Aorta (tissue), 5 donors: ENCODE data around the gene PRDX4. TPM values are rescaled to one million over a fixed set of nuclear protein-coding genes. Genes with fewer than 3 reads are reported as not detected.
"Not testable (repeated sequence)": the region's sequence is repeated elsewhere in the genome, so short reads cannot be mapped to it uniquely, and the experiment has no call there.

Experiments
- ATAC-seq: fragments of 200-7000 bp; cut with Tn5 transposase; one replicate; pipeline ENCODE4 v1.9.1; 2022; ENCODE audit warnings: moderate library complexity; ENCODE audit not compliant: low FRiP score
- DNase-seq, 2 donors: peaks; one replicate each; pipeline ENCODE4 v3.0.0-alpha.2; 2020
- H3K27ac ChIP-seq, 2 donors: one replicate each; pipeline ENCODE4 v1.5.1; 2013; ENCODE audit warnings: low read length in 2 of 2, mild to moderate bottlenecking in 2 of 2, moderate library complexity in 2 of 2, control low read depth in 1 of 2, inconsistent platforms in 1 of 2, low read depth in 1 of 2
- H3K27me3 ChIP-seq, 2 donors: one replicate each; pipeline ENCODE4 v1.6.1; 2013; ENCODE audit warnings: control low read depth in 1 of 2, low read length in 1 of 2, mild to moderate bottlenecking in 1 of 2, moderate library complexity in 1 of 2; ENCODE audit not compliant: insufficient read depth in 2 of 2, control insufficient read depth in 1 of 2
- H3K36me3 ChIP-seq, 2 donors: one replicate each; pipeline ENCODE4 v1.6.1; 2013; ENCODE audit warnings: control low read depth in 1 of 2, low read length in 1 of 2, mild to moderate bottlenecking in 1 of 2; ENCODE audit not compliant: insufficient read depth in 2 of 2, control insufficient read depth in 1 of 2
- H3K4me1 ChIP-seq, 2 donors: one replicate each; pipeline ENCODE4 v1.6.1; 2013; ENCODE audit warnings: low read length in 2 of 2, control low read depth in 1 of 2, mild to moderate bottlenecking in 1 of 2, moderate library complexity in 1 of 2; ENCODE audit not compliant: insufficient read depth in 2 of 2, control insufficient read depth in 1 of 2
- H3K4me3 ChIP-seq, 2 donors: one replicate each; pipeline ENCODE4 v1.5.1; 2013; ENCODE audit warnings: low read length in 2 of 2, control low read depth in 1 of 2, mild to moderate bottlenecking in 1 of 2
- H3K9me3 ChIP-seq: one replicate; pipeline ENCODE4 v1.6.1; 2013; ENCODE audit warnings: mild to moderate bottlenecking, low read length; ENCODE audit not compliant: control insufficient read depth
- WGBS, 2 donors: extraction: QIAGEN DNeasy Blood & Tissue Kit; methylation state at CpG; one replicate each; pipeline ENCODE4 v1.1.7; 2013; 5-methylcytosine and 5-hydroxymethylcytosine counted together
- intact Hi-C, 2 donors: fragments of 100-400 bp; cut with DNase I; formaldehyde crosslinking; loops; one replicate each; pipeline versions ENCODE4 v1.14.2 to v1.15.0; 2022
- polyA plus RNA-seq, 2 donors: library from polyadenylated mRNA; stranded (reverse); fragments of 200-250 nt; gene quantifications; one replicate each; pipeline ENCODE4 v1.2.3, GENCODE V29; 2013
- total RNA-seq, 2 donors: library from RNA; stranded (reverse); fragmentation: NEBNext Ultra II Directional; extraction: Animal tissue kit (Norgen Biotek cat#: 25700); gene quantifications; one replicate each; pipeline ENCODE4 v1.2.1, GENCODE V29; 2021
- donor health status: healthy with polysubstance abuse.
- donor health status: Bipolar disorder and iron deficiency.
- donor health status: DM: no; HTN: no; CAD: no.
- donor health status: DM: no; HTN: no; CAD: no.
- donor health status: DM: yes; HTN: yes; CAD: no.

Gene PRDX4
- total and polyA plus RNA-seq, 4 donors = 66.5 to 105 (median 86.0) TPM

- Histone ChIP-seq H3K36me3 (no peaks in the 10 kb centered on the region), H3K4me1 (no peaks in the 10 kb centered on the region), H3K27ac (no peak overlapping the region), H3K9me3 (no peaks in the 10 kb centered on the region), H3K27me3 (no peaks in the 10 kb centered on the region), H3K4me3 (no peak overlapping the region)
- ATAC-seq = no peak
- WGBS, 2 donors = 53 to 71% methylated on average over 2 of the region's 2 CpGs
- intact Hi-C loops = no loop called here
- DNase-seq = no peak
These were observed 24.3 kb upstream of the PRDX4 start for GRCh38 chrX:23643020-23643419.

GRCh38 chrX:23644744-23645143 lies 22.5 kb upstream of the PRDX4 start:
- DNase-seq (no peak), ATAC-seq (no peak)
- Histone ChIP-seq H3K27me3 (no peaks in the 10 kb centered on the region), H3K4me3 (no peak overlapping the region), H3K36me3 (no peaks in the 10 kb centered on the region), H3K4me1 (no peaks in the 10 kb centered on the region), H3K27ac (no peak overlapping the region), H3K9me3 (no peaks in the 10 kb centered on the region)
- 65 to 80% methylated on average over 7 to 9 of the region's 9 CpGs for WGBS, 2 donors
- intact Hi-C loops = no loop called here

- Histone ChIP-seq H3K27ac (no peak overlapping the region), H3K4me3 (no peak overlapping the region), H3K27me3 (no peaks in the 10 kb centered on the region), H3K36me3 (no peaks in the 10 kb centered on the region), H3K9me3 (no peaks in the 10 kb centered on the region), H3K4me1 (no peaks in the 10 kb centered on the region)
- ATAC-seq (no peak), DNase-seq (no peak)
- intact Hi-C loops = no loop called here
- 62 to 65% methylated on average over 5 of the region's 5 CpGs for WGBS, 2 donors
These were observed 11.2 kb upstream of the PRDX4 start for GRCh38 chrX:23656091-23656490.

GRCh38 chrX:23656684-23657083 lies 10.6 kb upstream of the PRDX4 start:
- no peak overlapping the region for H3K4me3 ChIP-seq
- no peaks in the 10 kb centered on the region for H3K9me3 ChIP-seq
- no peaks in the 10 kb centered on the region for H3K4me1 ChIP-seq
- intact Hi-C loops = no loop called here
- no peak overlapping the region for H3K27ac ChIP-seq
- ATAC-seq (no peak), DNase-seq (no peak)
- no peaks in the 10 kb centered on the region for H3K36me3 ChIP-seq
- H3K27me3 ChIP-seq = no peaks in the 10 kb centered on the region
- 52 to 68% methylated on average over 3 of the region's 3 CpGs for WGBS, 2 donors

- Histone ChIP-seq H3K4me1 (no peaks in the 10 kb centered on the region), H3K36me3 (no peaks in the 10 kb centered on the region), H3K9me3 (no peaks in the 10 kb centered on the region), H3K27ac (no peak overlapping the region), H3K27me3 (no peaks in the 10 kb centered on the region), H3K4me3 (no peak overlapping the region)
- intact Hi-C loops = no loop called here
- ATAC-seq (no peak), DNase-seq (no peak)
- 79 to 93% methylated on average over 4 of the region's 4 CpGs for WGBS, 2 donors
These were observed 8.0 kb upstream of the PRDX4 start for GRCh38 chrX:23659339-23659738.

- H3K9me3 ChIP-seq, intact Hi-C loops, H3K4me3 ChIP-seq, ATAC-seq, H3K4me1 ChIP-seq, H3K27ac ChIP-seq, H3K27me3 ChIP-seq, H3K36me3 ChIP-seq, DNase-seq: not testable (repeated sequence)
- WGBS, 2 donors = 57 to 76% methylated on average over 8 of the region's 8 CpGs
These were observed 7.1 kb upstream of the PRDX4 start for GRCh38 chrX:23660083-23660765.

- Histone ChIP-seq H3K4me3 (no peak overlapping the region), H3K27me3 (no peaks in the 10 kb centered on the region), H3K36me3 (no peaks in the 10 kb centered on the region), H3K27ac (no peak overlapping the region), H3K9me3 (no peaks in the 10 kb centered on the region), H3K4me1 (no peaks in the 10 kb centered on the region)
- no peak for DNase-seq
- ATAC-seq = no peak
- WGBS, 2 donors = 93 to 97% methylated on average over 2 of the region's 2 CpGs
- intact Hi-C loops = no loop called here
These were observed 6.5 kb upstream of the PRDX4 start for GRCh38 chrX:23660766-23661132.

- ATAC-seq = no peak
- DNase-seq = no peak
- H3K4me3 ChIP-seq = no peak overlapping the region
These were observed 5.6 kb upstream of the PRDX4 start for GRCh38 chrX:23661671-23662070.

GRCh38 chrX:23662187-23662586 lies 5.1 kb upstream of the PRDX4 start:
- Histone ChIP-seq H3K27ac (no peak overlapping the region), H3K9me3 (no peaks in the 10 kb centered on the region), H3K4me3 (no peak overlapping the region), H3K36me3 (no peaks in the 10 kb centered on the region), H3K4me1 (no peaks in the 10 kb centered on the region), H3K27me3 (no peaks in the 10 kb centered on the region)
- ATAC-seq (no peak), DNase-seq (no peak)
- 81 to 87% methylated on average over 3 of the region's 3 CpGs for WGBS, 2 donors
- intact Hi-C loops = no loop called here

More at GRCh38 chrX:23661671-23662070, 5.6 kb upstream of the PRDX4 start:
- WGBS, 2 donors = 29 to 65% methylated on average over 1 of the region's 1 CpG
- Histone ChIP-seq H3K4me1 (no peaks in the 10 kb centered on the region), H3K9me3 (no peaks in the 10 kb centered on the region), H3K36me3 (no peaks in the 10 kb centered on the region), H3K27me3 (no peaks in the 10 kb centered on the region), H3K27ac (no peak overlapping the region)
- intact Hi-C loops = no loop called here
